Amniotic stem cell (primary cell): ENCODE data around the gene ADD2.
"Not testable (repeated sequence)": the region's sequence is repeated elsewhere in the genome, so short reads cannot be mapped to it uniquely, and the experiment has no call there.

Source experiments
- DNase-seq: peaks from one replicate; lab custom pipeline; 2025; lab: John Stamatoyannopoulos, UW

The ADD2 gene

GRCh38 chr2:70670202-70670601 is 97.8 kb downstream of the ADD2 start:
- DNase-seq = no peak

- no peak for DNase-seq
Measured at GRCh38 chr2:70668911-70669310, 99.1 kb downstream of the ADD2 start.

GRCh38 chr2:70668432-70668831 is 99.6 kb downstream of the ADD2 start:
- DNase-seq = no peak

GRCh38 chr2:70664525-70664924 is 103.5 kb downstream of the ADD2 start:
- DNase-seq = no peak

GRCh38 chr2:70663411-70663810 is 104.6 kb downstream of the ADD2 start:
- DNase-seq = no peak

GRCh38 chr2:70659551-70659950 is 108.4 kb downstream of the ADD2 start:
- DNase-seq = no peak

GRCh38 chr2:70658476-70658875 is 109.5 kb downstream of the ADD2 start:
- DNase-seq = no peak

GRCh38 chr2:70657246-70657645 is 110.8 kb downstream of the ADD2 start:
- no peak for DNase-seq

GRCh38 chr2:70656421-70657010 is 111.5 kb downstream of the ADD2 start:
- DNase-seq = no peak

GRCh38 chr2:70655786-70656185 is 112.2 kb downstream of the ADD2 start:
- no peak for DNase-seq

- DNase-seq = not testable (repeated sequence)
Measured at GRCh38 chr2:70655211-70655610, 112.8 kb downstream of the ADD2 start.

- no peak for DNase-seq
Measured at GRCh38 chr2:70651727-70652126, 116.3 kb downstream of the ADD2 start.

- no peak for DNase-seq
Measured at GRCh38 chr2:70651014-70651413, 117.0 kb downstream of the ADD2 start.

GRCh38 chr2:70648961-70649360 is 119.0 kb downstream of the ADD2 start:
- DNase-seq = no peak

GRCh38 chr2:70647873-70648481 is 120.0 kb downstream of the ADD2 start:
- no peak for DNase-seq

- no peak for DNase-seq
Measured at GRCh38 chr2:70646420-70646818, 121.6 kb downstream of the ADD2 start.

- DNase-seq = no peak
Measured at GRCh38 chr2:70645733-70646419, 122.1 kb downstream of the ADD2 start.

- no peak for DNase-seq
Measured at GRCh38 chr2:70643715-70644114, 124.3 kb downstream of the ADD2 start.

GRCh38 chr2:70641263-70641784 is 126.7 kb downstream of the ADD2 start:
- DNase-seq = no peak

GRCh38 chr2:70639841-70640436 is 128.1 kb downstream of the ADD2 start:
- no peak for DNase-seq

- no peak for DNase-seq
Measured at GRCh38 chr2:70638561-70638960, 129.4 kb downstream of the ADD2 start.

GRCh38 chr2:70633508-70633907 is 134.5 kb downstream of the ADD2 start:
- no peak for DNase-seq

GRCh38 chr2:70632966-70633365 is 135.0 kb downstream of the ADD2 start:
- no peak for DNase-seq
